GM23248 (cell line): ENCODE measurements around the gene BMPR1B. TPM values are rescaled to one million over a fixed set of nuclear protein-coding genes. Genes with fewer than 3 reads are reported as not detected.

Source experiments
- DNase-seq: peaks from one replicate; pipeline ENCODE4 v3.0.0-alpha.2; 2015
- H2AFZ ChIP-seq: fragments of 200-600 bp; sonication (generic); 2 replicates; pipeline ENCODE4 v1.6.1; 2016; ENCODE audit warnings: antibody characterized with exemption
- H3F3A ChIP-seq: fragments of 200-600 bp; sonication (generic); 2 replicates; pipeline ENCODE4 v1.6.1; 2016; ENCODE audit warnings: mild to moderate bottlenecking, antibody characterized with exemption, mixed run types; ENCODE audit not compliant: insufficient read depth
- H3K27ac ChIP-seq: fragments of 200-600 bp; sonication (generic); 2 replicates; pipeline ENCODE4 v1.5.1; 2016; ENCODE audit warnings: mild to moderate bottlenecking
- H3K27me3 ChIP-seq: fragments of 200-600 bp; sonication (generic); replicated peaks from 2 replicates; pipeline ENCODE4 v1.6.1; 2016; ENCODE audit warnings: mild to moderate bottlenecking; ENCODE audit not compliant: insufficient read depth
- H3K36me3 ChIP-seq: fragments of 200-600 bp; sonication (generic); 2 replicates; pipeline ENCODE4 v1.6.1; 2016; ENCODE audit warnings: low read depth, mild to moderate bottlenecking
- H3K4me1 ChIP-seq: fragments of 200-600 bp; sonication (generic); 2 replicates; pipeline ENCODE4 v1.6.1; 2016; ENCODE audit warnings: mild to moderate bottlenecking; ENCODE audit not compliant: insufficient read depth
- H3K4me2 ChIP-seq: fragments of 200-600 bp; sonication (generic); one replicate; pipeline ENCODE4 v1.6.1; 2016; ENCODE audit warnings: mild to moderate bottlenecking; ENCODE audit not compliant: unreplicated experiment
- H3K4me3 ChIP-seq: fragments of 200-600 bp; sonication (generic); 2 replicates; pipeline ENCODE4 v1.5.1; 2016; ENCODE audit warnings: mild to moderate bottlenecking
- H3K79me2 ChIP-seq: fragments of 200-600 bp; sonication (generic); 2 replicates; pipeline ENCODE4 v1.6.1; 2016; ENCODE audit warnings: mild to moderate bottlenecking; ENCODE audit not compliant: insufficient read depth
- H3K9ac ChIP-seq: fragments of 200-600 bp; sonication (generic); 2 replicates; pipeline ENCODE4 v1.6.1; 2016; ENCODE audit warnings: mild to moderate bottlenecking
- H3K9me2 ChIP-seq: fragments of 200-600 bp; sonication (generic); 2 replicates; pipeline ENCODE4 v1.6.1; 2016; ENCODE audit warnings: mixed run types, mild to moderate bottlenecking, moderate library complexity; ENCODE audit not compliant: insufficient read depth
- H3K9me3 ChIP-seq: fragments of 200-600 bp; sonication (generic); one replicate; pipeline ENCODE4 v1.6.1; 2017; ENCODE audit warnings: low read depth
- H4K20me1 ChIP-seq: fragments of 200-600 bp; sonication (generic); 2 replicates; pipeline ENCODE4 v1.6.0; 2016; ENCODE audit not compliant: insufficient read depth
- EZH2 ChIP-seq: fragments of 200-600 bp; sonication (generic); IDR thresholded peaks from 2 replicates; pipeline ENCODE4 v1.6.1; 2018; ENCODE audit warnings: antibody characterized with exemption, mild to moderate bottlenecking; ENCODE audit not compliant: insufficient read depth, poor library complexity, severe bottlenecking
- EZH2phosphoT487 ChIP-seq: fragments of 200-600 bp; sonication (generic); IDR thresholded peaks from 2 replicates; pipeline ENCODE4 v1.6.1; 2018; ENCODE audit warnings: antibody characterized with exemption, moderate library complexity, mild to moderate bottlenecking, low read depth; ENCODE audit not compliant: insufficient read depth
- WGBS, 2 experiments: methylation state at CpG; one replicate each; pipeline ENCODE4 v1.1.6; 2015 to 2017; ENCODE audit warnings: low lambda C conversion rate in 2 of 2, low coverage in 1 of 2; ENCODE audit errors: missing lambda C conversion rate in 2 of 2; 5-methylcytosine and 5-hydroxymethylcytosine counted together
- in situ Hi-C: fragments of 300-500 bp; cut with MboI; formaldehyde crosslinking; loops from 2 replicates; pipeline ENCODE4 v1.15.0; 2020
- polyA plus RNA-seq: library from polyadenylated mRNA; unstranded; fragments of >200 nt; fragmentation: Nextera tagmentation; extraction: Ambion mirVana; gene quantifications from 2 replicates; pipeline ENCODE4 v1.2.1, GENCODE V29; 2016
- total RNA-seq: library from RNA; depleted of rRNA; stranded (reverse); fragments of >200 nt; shearing (Covaris generic); gene quantifications from 2 replicates; pipeline ENCODE4 v1.2.3, GENCODE V29; 2014

The BMPR1B gene
- total and polyA plus RNA-seq, 2 experiments from 2014 or later = 0.60 to 0.76 TPM

GRCh38 chr4:95191537-95191936, 433.8 kb downstream of the BMPR1B start:
- H3K79me2 ChIP-seq = no peaks in the 10 kb centered on the region
- H3K4me3 ChIP-seq = no peak overlapping the region
- H3K9ac ChIP-seq = no peak overlapping the region
- no peaks in the 10 kb centered on the region for H3K4me1 ChIP-seq
- no peak overlapping the region for H2AFZ ChIP-seq
- no peak for TF ChIP-seq EZH2
- TF ChIP-seq EZH2phosphoT487 = no peak
- no peaks in the 10 kb centered on the region for H4K20me1 ChIP-seq
- peaks cover 29% of the 10 kb centered on the region for H3K27me3 ChIP-seq
- H3K27ac ChIP-seq = no peak overlapping the region
- H3K36me3 ChIP-seq = no peaks in the 10 kb centered on the region
- in situ Hi-C loops = no loop called here
- no peak overlapping the region for H3K4me2 ChIP-seq
- 89 to 100% methylated on average over 2 to 3 of the region's 3 CpGs for WGBS, 2 experiments
- H3K9me2 ChIP-seq = no peaks in the 10 kb centered on the region
- no peaks in the 10 kb centered on the region for H3F3A ChIP-seq
- no peak for DNase-seq
- no peaks in the 10 kb centered on the region for H3K9me3 ChIP-seq

- H3K27ac ChIP-seq = no peak overlapping the region
- H2AFZ ChIP-seq = no peak overlapping the region
- TF ChIP-seq EZH2phosphoT487 = no peak
- no peaks in the 10 kb centered on the region for H3F3A ChIP-seq
- no peak overlapping the region for H3K4me2 ChIP-seq
- H3K79me2 ChIP-seq = no peaks in the 10 kb centered on the region
- no peaks in the 10 kb centered on the region for H3K9me3 ChIP-seq
- H3K4me3 ChIP-seq = no peak overlapping the region
- no peaks in the 10 kb centered on the region for H4K20me1 ChIP-seq
- WGBS, 2 experiments = 5 to 7% methylated on average over 22 of the region's 22 CpGs
- DNase-seq = no peak
- no peak overlapping the region for H3K9ac ChIP-seq
- in situ Hi-C loops = no loop called here
- no peaks in the 10 kb centered on the region for H3K4me1 ChIP-seq
- H3K9me2 ChIP-seq = no peaks in the 10 kb centered on the region
- peaks cover 29% of the 10 kb centered on the region for H3K27me3 ChIP-seq
- H3K36me3 ChIP-seq = no peaks in the 10 kb centered on the region
Observed at GRCh38 chr4:95193391-95194224, 435.9 kb downstream of the BMPR1B start.

- H4K20me1 ChIP-seq = no peaks in the 10 kb centered on the region
- no peaks in the 10 kb centered on the region for H3K79me2 ChIP-seq
- in situ Hi-C loops = no loop called here
- no peak for DNase-seq
- H3K9me2 ChIP-seq = no peaks in the 10 kb centered on the region
- H3K4me1 ChIP-seq = no peaks in the 10 kb centered on the region
- no peak overlapping the region for H3K9ac ChIP-seq
- no peaks in the 10 kb centered on the region for H3K9me3 ChIP-seq
- no peak overlapping the region for H3K4me2 ChIP-seq
- H3K27ac ChIP-seq = no peak overlapping the region
- WGBS, 2 experiments = 38 to 48% methylated on average over 6 of the region's 6 CpGs
- peaks cover 33% of the 10 kb centered on the region for H3K27me3 ChIP-seq
- no peaks in the 10 kb centered on the region for H3K36me3 ChIP-seq
- H3K4me3 ChIP-seq = no peak overlapping the region
- no peak for TF ChIP-seq EZH2
- no peaks in the 10 kb centered on the region for H3F3A ChIP-seq
- no peak overlapping the region for H2AFZ ChIP-seq
Observed at GRCh38 chr4:95197353-95197752, 439.6 kb downstream of the BMPR1B start.

- 54 to 55% methylated on average over 7 of the region's 7 CpGs for WGBS, 2 experiments
Observed at GRCh38 chr4:95198961-95199360, 441.2 kb downstream of the BMPR1B start.

More at GRCh38 chr4:95198961-95199360, 441.2 kb downstream of the BMPR1B start:
- in situ Hi-C loops = no loop called here
- TF ChIP-seq EZH2 (no peak), EZH2phosphoT487 (no peak)
- no peaks in the 10 kb centered on the region for H3K9me2 ChIP-seq
- H3F3A ChIP-seq = no peaks in the 10 kb centered on the region
- no peak overlapping the region for H3K27ac ChIP-seq
- H2AFZ ChIP-seq = no peak overlapping the region
- H3K4me3 ChIP-seq = no peak overlapping the region
- H3K36me3 ChIP-seq = no peaks in the 10 kb centered on the region
- no peaks in the 10 kb centered on the region for H3K79me2 ChIP-seq
- peaks cover 18% of the 10 kb centered on the region for H3K27me3 ChIP-seq
- no peaks in the 10 kb centered on the region for H3K4me1 ChIP-seq
- peak; percentile 46 for DNase-seq
- no peak overlapping the region for H3K4me2 ChIP-seq
- no peak overlapping the region for H3K9ac ChIP-seq
- no peaks in the 10 kb centered on the region for H4K20me1 ChIP-seq
- no peaks in the 10 kb centered on the region for H3K9me3 ChIP-seq
